Activated CD8-positive, alpha-beta memory T cell treated with anti-CD3 and anti-CD28 coated beads, Interleukin-2, amount 50 U/mL, for 4 hours (primary cell): Measurements from ENCODE around the gene ICAM5.
"Not testable (repeated sequence)": the region's sequence is repeated elsewhere in the genome, so short reads cannot be mapped to it uniquely, and the experiment has no call there.

Experiments
- DNase-seq: peaks from one replicate; pipeline ENCODE4 v3.0.0-alpha.2; 2020

Gene ICAM5

GRCh38 chr19:10321874-10322835 is 32.4 kb downstream of the ICAM5 start:
- DNase-seq = no peak

- no peak for DNase-seq
Measured at GRCh38 chr19:10325732-10326131, 36.0 kb downstream of the ICAM5 start.

GRCh38 chr19:10327793-10328192 is 38.0 kb downstream of the ICAM5 start:
- DNase-seq = no peak

- DNase-seq = no peak
Measured at GRCh38 chr19:10328558-10329429, 39.0 kb downstream of the ICAM5 start.

GRCh38 chr19:10329555-10329954 is 39.8 kb downstream of the ICAM5 start:
- DNase-seq = no peak

- DNase-seq = no peak
Measured at GRCh38 chr19:10332158-10332964, 42.6 kb downstream of the ICAM5 start.

- DNase-seq = peak; percentile 98
Measured at GRCh38 chr19:10332965-10333757, 43.4 kb downstream of the ICAM5 start, which contains the start of gene RAVER1. RAVER1 (minus strand) TSS chr19:10333529; CDS start chr19:10333507, 22 bp downstream.

- no peak for DNase-seq
Measured at GRCh38 chr19:10333758-10334587, 44.2 kb downstream of the ICAM5 start.

GRCh38 chr19:10334588-10335351 is 45.0 kb downstream of the ICAM5 start:
- DNase-seq = peak; percentile 40

GRCh38 chr19:10335352-10335985 is 45.7 kb downstream of the ICAM5 start:
- DNase-seq = no peak

GRCh38 chr19:10336725-10337124 is 47.0 kb downstream of the ICAM5 start:
- not testable (repeated sequence) for DNase-seq

- no peak for DNase-seq
Measured at GRCh38 chr19:10338940-10339339, 49.2 kb downstream of the ICAM5 start.

GRCh38 chr19:10339380-10339960 is 49.7 kb downstream of the ICAM5 start, which contains the start of gene ICAM3:
ICAM3 (minus strand) TSS chr19:10339624; CDS start chr19:10339614, 10 bp downstream.
- peak; percentile 63 for DNase-seq

GRCh38 chr19:10339977-10340376 is 50.2 kb downstream of the ICAM5 start:
- DNase-seq = no peak

GRCh38 chr19:10343495-10343894 is 53.7 kb downstream of the ICAM5 start:
- no peak for DNase-seq

- DNase-seq = no peak
Measured at GRCh38 chr19:10344780-10345179, 55.0 kb downstream of the ICAM5 start.
